SU-DHL-6 (cell line): ENCODE measurements around the gene HACE1.

ENCODE experiments used
- CTCF ChIP-seq: fragments of 200-600 bp; sonication (generic); IDR thresholded peaks from one replicate; pipeline ENCODE4 v1.5.1; 2017; ENCODE audit warnings: antibody characterized with exemption, mild to moderate bottlenecking, low read length, moderate library complexity; ENCODE audit not compliant: insufficient read depth, poor library complexity, severe bottlenecking
- EZH2phosphoT487 ChIP-seq: fragments of 200-600 bp; sonication (generic), shearing (Covaris generic); conservative IDR thresholded peaks from 2 replicates; pipeline ENCODE4 v1.6.1; 2018; ENCODE audit warnings: mild to moderate bottlenecking, antibody characterized with exemption, low read length, moderate library complexity, mixed read lengths

GRCh38 chr6:104908031-104908887 is 48.5 kb upstream of the HACE1 start:
- TF ChIP-seq CTCF (no peak), EZH2phosphoT487 (no peak)
